Parathyroid adenoma (tissue), 2 donors: Measurements from ENCODE around the gene MUC4.

ENCODE experiments used
- H2AFZ ChIP-seq: fragments of 300-600 bp; sonication (generic); one replicate; pipeline ENCODE4 v1.7.0; 2017; ENCODE audit warnings: antibody characterized with exemption, mild to moderate bottlenecking
- H3K27ac ChIP-seq: fragments of 300-600 bp; sonication (generic); one replicate; pipeline ENCODE4 v1.7.0; 2017
- H3K27me3 ChIP-seq: fragments of 300-600 bp; sonication (generic); one replicate; pipeline ENCODE4 v1.7.0; 2017; ENCODE audit warnings: low read length; ENCODE audit not compliant: control insufficient read depth, insufficient read depth
- H3K36me3 ChIP-seq: fragments of 300-600 bp; sonication (generic); one replicate; pipeline ENCODE4 v1.7.0; 2017; ENCODE audit warnings: low read length; ENCODE audit not compliant: control insufficient read depth, insufficient read depth
- H3K4me1 ChIP-seq: fragments of 300-600 bp; sonication (generic); one replicate; pipeline ENCODE4 v1.7.0; 2017; ENCODE audit warnings: control low read depth
- H3K4me2 ChIP-seq: fragments of 300-600 bp; sonication (generic); one replicate; pipeline ENCODE4 v1.7.0; 2017; ENCODE audit warnings: low read length
- H3K4me3 ChIP-seq: fragments of 300-600 bp; sonication (generic); one replicate; pipeline ENCODE4 v1.7.0; 2017; ENCODE audit warnings: low read depth, low read length
- H3K79me2 ChIP-seq: fragments of 300-600 bp; sonication (generic); one replicate; pipeline ENCODE4 v1.7.0; 2017; ENCODE audit warnings: control low read depth
- H3K9ac ChIP-seq: fragments of 300-600 bp; sonication (generic); one replicate; pipeline ENCODE4 v1.7.0; 2017; ENCODE audit warnings: mild to moderate bottlenecking
- H3K9me3 ChIP-seq: fragments of 300-600 bp; sonication (generic); one replicate; pipeline ENCODE4 v1.7.0; 2017; ENCODE audit warnings: low read length; ENCODE audit not compliant: control insufficient read depth
- TF ChIP-seq, protein P1 (sequence below): fragments of 300-600 bp; sonication (generic); IDR thresholded peaks from one replicate; pipeline ENCODE4 v1.7.0; 2017; ENCODE audit warnings: antibody characterized with exemption, mild to moderate bottlenecking
- donor health status: primary hyperparathyroidism.

Gene MUC4

DNA sequence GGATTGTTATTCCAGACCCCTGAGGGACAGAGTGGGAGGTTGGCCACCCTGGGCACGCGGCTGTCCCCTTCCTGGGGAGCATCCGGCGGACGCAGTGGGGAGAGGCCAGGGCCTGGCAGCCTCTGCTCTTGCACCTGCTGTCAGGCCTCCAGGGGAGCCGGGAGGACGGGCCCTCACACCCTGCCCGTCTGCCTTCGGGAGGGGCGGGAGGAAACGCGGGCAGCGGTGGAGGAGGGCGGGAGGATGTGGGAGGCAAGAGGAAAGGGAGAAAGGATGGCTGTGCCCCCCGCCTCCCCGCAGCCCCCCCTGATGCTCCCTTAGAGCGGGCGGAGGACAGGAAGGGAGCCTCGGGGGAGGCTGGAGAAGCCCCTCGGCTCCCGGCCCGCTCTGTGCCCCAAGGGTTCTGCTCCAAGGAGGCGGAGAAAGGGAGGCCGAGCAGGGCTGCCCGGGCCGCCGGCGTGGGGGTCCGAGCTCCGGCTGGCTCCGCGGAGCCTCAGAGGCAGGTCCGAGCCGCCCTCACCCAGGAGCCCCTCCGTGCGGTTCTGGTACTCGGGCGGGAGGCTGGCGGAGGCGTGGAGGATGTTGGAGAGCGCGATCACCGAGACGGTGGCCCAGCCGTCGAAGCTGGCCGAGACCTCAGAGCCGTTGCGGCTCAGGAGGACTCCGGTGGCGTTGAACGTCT is 50.0 kb downstream of the MUC4 start:
- Histone ChIP-seq H3K27ac (no peak overlapping the region), H3K4me2 (no peak overlapping the region), H3K36me3 (no peaks in the 10 kb centered on the region), H3K27me3 (peaks cover 3% of the 10 kb centered on the region), H3K79me2 (no peaks in the 10 kb centered on the region), H3K9me3 (no peaks in the 10 kb centered on the region), H3K4me3 (no peak overlapping the region), H2AFZ (no peak overlapping the region), H3K4me1 (no peaks in the 10 kb centered on the region), H3K9ac (no peak overlapping the region)
- TF ChIP-seq, protein P1, sequence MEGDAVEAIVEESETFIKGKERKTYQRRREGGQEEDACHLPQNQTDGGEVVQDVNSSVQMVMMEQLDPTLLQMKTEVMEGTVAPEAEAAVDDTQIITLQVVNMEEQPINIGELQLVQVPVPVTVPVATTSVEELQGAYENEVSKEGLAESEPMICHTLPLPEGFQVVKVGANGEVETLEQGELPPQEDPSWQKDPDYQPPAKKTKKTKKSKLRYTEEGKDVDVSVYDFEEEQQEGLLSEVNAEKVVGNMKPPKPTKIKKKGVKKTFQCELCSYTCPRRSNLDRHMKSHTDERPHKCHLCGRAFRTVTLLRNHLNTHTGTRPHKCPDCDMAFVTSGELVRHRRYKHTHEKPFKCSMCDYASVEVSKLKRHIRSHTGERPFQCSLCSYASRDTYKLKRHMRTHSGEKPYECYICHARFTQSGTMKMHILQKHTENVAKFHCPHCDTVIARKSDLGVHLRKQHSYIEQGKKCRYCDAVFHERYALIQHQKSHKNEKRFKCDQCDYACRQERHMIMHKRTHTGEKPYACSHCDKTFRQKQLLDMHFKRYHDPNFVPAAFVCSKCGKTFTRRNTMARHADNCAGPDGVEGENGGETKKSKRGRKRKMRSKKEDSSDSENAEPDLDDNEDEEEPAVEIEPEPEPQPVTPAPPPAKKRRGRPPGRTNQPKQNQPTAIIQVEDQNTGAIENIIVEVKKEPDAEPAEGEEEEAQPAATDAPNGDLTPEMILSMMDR = no peak

DNA sequence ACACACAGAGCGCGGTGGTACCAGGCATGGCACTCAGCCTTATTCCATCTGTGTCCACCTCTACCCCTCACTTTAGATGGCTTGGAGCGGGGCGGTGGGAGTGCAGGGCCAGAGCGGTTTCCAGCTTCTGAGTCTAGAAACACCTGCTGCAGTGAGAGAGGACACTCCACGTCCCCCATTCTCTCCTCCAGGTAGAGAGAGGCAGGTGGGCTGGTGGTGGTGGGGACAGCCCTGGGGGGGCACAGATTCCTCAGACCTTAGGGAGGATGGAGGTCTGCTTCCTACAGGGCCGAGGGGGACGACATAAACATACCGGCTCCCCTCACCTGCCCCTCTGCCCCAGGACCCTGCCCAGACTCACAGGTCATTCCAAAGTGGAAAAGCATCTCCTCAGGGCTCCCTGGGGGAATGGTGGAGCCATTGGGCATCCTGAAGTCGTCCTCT is 50.6 kb downstream of the MUC4 start:
- Histone ChIP-seq H3K36me3 (no peaks in the 10 kb centered on the region), H3K9ac (no peak overlapping the region), H3K4me2 (no peak overlapping the region), H3K79me2 (no peaks in the 10 kb centered on the region), H3K27me3 (peaks cover 3% of the 10 kb centered on the region), H3K4me1 (no peaks in the 10 kb centered on the region), H3K9me3 (no peaks in the 10 kb centered on the region), H2AFZ (no peak overlapping the region), H3K27ac (no peak overlapping the region), H3K4me3 (no peak overlapping the region)
- TF ChIP-seq, protein P1 = no peak

DNA sequence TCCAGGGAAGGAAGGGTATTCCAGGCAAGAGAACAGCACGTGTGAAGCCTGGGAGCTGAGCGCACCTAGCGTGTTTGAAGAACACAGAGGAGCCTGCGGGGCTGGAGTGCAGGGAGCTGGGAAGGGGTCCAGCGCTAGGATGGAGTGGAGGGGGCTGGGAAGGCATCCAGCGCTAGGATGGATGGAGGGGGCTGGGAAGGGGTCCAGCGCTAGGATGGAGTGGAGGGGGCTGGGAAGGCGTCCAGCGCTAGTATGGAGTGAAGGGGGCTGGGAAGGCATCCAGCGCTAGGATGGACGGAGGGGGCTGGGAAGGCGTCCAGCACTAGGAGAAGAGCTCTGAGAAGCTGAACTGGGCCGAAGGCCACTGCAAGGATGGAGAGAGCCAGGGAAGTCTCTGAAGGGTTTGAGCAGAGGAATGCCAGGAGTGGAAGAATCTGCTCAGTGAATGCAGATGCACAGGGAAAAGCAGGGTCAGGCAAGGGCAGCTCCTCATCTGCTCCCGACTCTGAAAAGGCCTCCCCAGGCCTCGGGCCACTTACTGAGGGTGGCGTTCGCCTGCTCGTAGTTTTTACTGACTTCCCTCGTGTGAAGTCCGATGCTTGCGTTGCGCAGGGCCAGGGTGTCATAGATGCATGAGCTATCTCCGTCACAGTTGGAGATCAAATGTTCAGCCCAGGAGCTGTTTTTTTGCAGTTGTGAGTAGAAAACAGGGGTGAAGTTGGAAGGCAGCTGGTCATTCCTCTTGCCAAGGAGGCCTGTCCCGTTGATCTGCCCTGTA is 51.2 kb downstream of the MUC4 start:
- Histone ChIP-seq H3K79me2 (no peaks in the 10 kb centered on the region), H3K9me3 (no peaks in the 10 kb centered on the region), H3K4me1 (no peaks in the 10 kb centered on the region), H3K36me3 (no peaks in the 10 kb centered on the region), H3K4me2 (no peak overlapping the region), H2AFZ (no peak overlapping the region), H3K4me3 (no peak overlapping the region), H3K9ac (no peak overlapping the region), H3K27me3 (peaks cover 3% of the 10 kb centered on the region), H3K27ac (no peak overlapping the region)
- TF ChIP-seq, protein P1 = no peak

DNA sequence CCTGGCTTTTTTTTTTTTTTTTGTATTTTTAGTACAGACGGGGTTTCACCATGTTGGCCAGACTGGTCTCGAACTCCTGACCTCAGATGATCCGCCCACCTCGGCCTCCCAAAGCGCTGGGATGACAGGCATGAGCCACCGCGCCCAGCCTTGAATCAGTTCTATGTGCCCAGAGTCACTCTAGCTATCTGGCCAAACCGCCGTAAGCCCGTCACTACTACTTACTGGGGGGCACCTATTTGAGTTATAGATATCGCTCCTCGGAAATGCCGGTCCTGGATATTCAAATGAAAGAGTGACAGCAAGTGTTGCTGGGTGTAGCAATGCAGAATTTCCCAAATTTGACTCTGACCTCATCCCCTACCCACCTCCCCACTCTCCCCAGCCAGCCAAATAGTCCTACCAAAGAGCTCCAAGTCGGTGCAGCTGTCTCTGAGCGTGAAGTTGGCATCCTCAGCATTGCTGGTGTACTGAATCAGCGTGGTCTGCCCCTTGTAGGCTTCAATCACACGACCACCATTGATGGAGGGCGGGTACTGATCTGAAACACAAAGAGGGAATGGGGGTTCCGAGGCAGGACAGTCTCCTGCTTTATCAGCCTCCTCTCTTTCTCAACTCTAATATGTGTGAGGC is 52.9 kb downstream of the MUC4 start:
- no peak overlapping the region for H2AFZ ChIP-seq
- no peaks in the 10 kb centered on the region for H3K79me2 ChIP-seq
- no peak overlapping the region for H3K27ac ChIP-seq
- H3K9ac ChIP-seq = no peak overlapping the region
- H3K4me1 ChIP-seq = no peaks in the 10 kb centered on the region
- TF ChIP-seq, protein P1 = no peak
- no peaks in the 10 kb centered on the region for H3K9me3 ChIP-seq
- H3K27me3 ChIP-seq = peaks cover 3% of the 10 kb centered on the region
- no peak overlapping the region for H3K4me3 ChIP-seq
- H3K36me3 ChIP-seq = no peaks in the 10 kb centered on the region
- no peak overlapping the region for H3K4me2 ChIP-seq
